Measurements from ENCODE around the gene TBPL1. TPM values are rescaled to one million over a fixed set of nuclear protein-coding genes. Genes with fewer than 3 reads are reported as not detected.

Gene TBPL1
- total RNA-seq, 2 donors from 2014 or later = 0.99 to 10.9 TPM

GRCh38 chr6:133958791-133959190 is 5.8 kb downstream of the TBPL1 start:
- DNase-seq (no peak), ATAC-seq (no peak)
- TF ChIP-seq CTCF (IDR thresholded peaks at IDR 0.05) = no peak
- no peak for TF ChIP-seq POLR2A (IDR thresholded peaks at IDR 0.05)
- Histone ChIP-seq H3K9me3 (no peaks in the 10 kb centered on the region), H3K27me3 (no peaks in the 10 kb centered on the region), H3K4me1 (peaks cover 42% of the 10 kb centered on the region), H3K36me3 (replicated peaks in 1 of 2; ENCODE audit: insufficient read depth in 1 of 2, low read depth in 2 of 2) (no peaks in the 10 kb centered on the region), H3K27ac (no peak overlapping the region), H3K4me3 (no peak overlapping the region)
- intact Hi-C loops (cut with DNase I) = no loop called here
- 89 to 98% methylated on average over 3 of the region's 3 CpGs for WGBS, 2 donors

DNA sequence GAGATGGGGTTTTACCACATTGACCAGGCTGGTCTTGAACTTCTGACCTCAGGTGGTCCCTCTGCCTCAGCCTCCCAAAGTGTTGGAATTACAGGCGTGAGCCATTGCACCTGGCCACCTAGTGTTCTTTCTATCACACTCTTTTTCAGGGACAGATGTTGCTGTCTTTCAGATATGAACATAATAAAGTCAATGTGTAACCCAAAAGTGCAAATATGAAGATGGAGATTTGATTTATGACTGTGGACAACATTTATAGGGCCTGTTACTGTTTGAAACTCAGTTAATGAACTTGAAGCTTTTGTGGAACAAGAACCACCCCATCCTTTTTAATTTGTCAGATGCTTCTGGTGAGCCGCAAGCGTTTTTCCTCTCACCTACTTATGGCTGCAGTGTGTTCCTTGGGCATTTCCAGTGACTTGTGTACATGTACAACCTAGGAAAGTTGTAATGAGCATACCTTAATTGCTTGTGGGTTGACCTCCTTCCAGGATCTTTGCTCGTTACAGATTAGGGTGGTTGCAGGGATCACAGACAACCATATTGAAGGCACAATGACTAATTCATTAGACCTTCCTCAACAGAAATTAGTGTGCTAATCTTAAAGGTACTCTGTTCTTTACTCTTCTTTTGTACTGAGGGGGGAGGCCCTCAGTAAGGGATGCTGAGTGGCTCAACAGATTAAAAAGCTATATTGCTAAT is 6.8 kb downstream of the TBPL1 start:
- ATAC-seq (no peak), DNase-seq (no peak)
- 73 to 74% methylated on average over 4 of the region's 4 CpGs for WGBS, 2 donors
- H3K27ac ChIP-seq = no peak overlapping the region
- H3K4me3 ChIP-seq = no peak overlapping the region
- no peaks in the 10 kb centered on the region for H3K36me3 ChIP-seq (replicated peaks in 1 of 2; ENCODE audit: insufficient read depth in 1 of 2, low read depth in 2 of 2)
- H3K4me1 ChIP-seq = peaks cover 32% of the 10 kb centered on the region
- H3K9me3 ChIP-seq = no peaks in the 10 kb centered on the region
- no peaks in the 10 kb centered on the region for H3K27me3 ChIP-seq
- TF ChIP-seq CTCF (IDR thresholded peaks at IDR 0.05) = no peak
- intact Hi-C loops (cut with DNase I) = loop anchor here (10.0 kb wide), 1 partner anchor 105 kb away; no protein-coding TSS in a partner anchor

- no peak for ATAC-seq
These were observed 8.8 kb downstream of the TBPL1 start for GRCh38 chr6:133961831-133962230.

GRCh38 chr6:133964052-133964451 is 11.0 kb downstream of the TBPL1 start:
- Histone ChIP-seq H3K9me3 (no peaks in the 10 kb centered on the region), H3K27ac (no peak overlapping the region), H3K4me1 (peaks cover 11% of the 10 kb centered on the region), H3K27me3 (no peaks in the 10 kb centered on the region), H3K36me3 (replicated peaks in 1 of 2; ENCODE audit: insufficient read depth in 1 of 2, low read depth in 2 of 2) (no peaks in the 10 kb centered on the region), H3K4me3 (no peak overlapping the region)
- DNase-seq (no peak), ATAC-seq (no peak)
- no peak for TF ChIP-seq POLR2A (IDR thresholded peaks at IDR 0.05)
- TF ChIP-seq CTCF (IDR thresholded peaks at IDR 0.05) = no peak
- intact Hi-C loops (cut with DNase I) = loop anchor here (10.0 kb wide), 1 partner anchor 101 kb away; no protein-coding TSS in a partner anchor
- 76 to 87% methylated on average over 1 of the region's 1 CpG for WGBS, 2 donors

More at GRCh38 chr6:133961831-133962230, 8.8 kb downstream of the TBPL1 start:
- H3K4me3 ChIP-seq = no peak overlapping the region
- no peaks in the 10 kb centered on the region for H3K27me3 ChIP-seq
- H3K9me3 ChIP-seq = no peaks in the 10 kb centered on the region
- WGBS, 2 donors = 95 to 96% methylated on average over 7 of the region's 7 CpGs
- DNase-seq = no peak
- intact Hi-C loops (cut with DNase I) = loop anchor here (10.0 kb wide), 1 partner anchor 103 kb away; no protein-coding TSS in a partner anchor
- TF ChIP-seq POLR2A (IDR thresholded peaks at IDR 0.05) = no peak
- TF ChIP-seq CTCF (IDR thresholded peaks at IDR 0.05) = no peak
- no peak overlapping the region for H3K27ac ChIP-seq
- H3K4me1 ChIP-seq = peaks cover 21% of the 10 kb centered on the region
- no peaks in the 10 kb centered on the region for H3K36me3 ChIP-seq (replicated peaks in 1 of 2; ENCODE audit: insufficient read depth in 1 of 2, low read depth in 2 of 2)

GRCh38 chr6:133964702-133965101 is 11.7 kb downstream of the TBPL1 start:
- Histone ChIP-seq H3K4me3 (no peak overlapping the region), H3K9me3 (no peaks in the 10 kb centered on the region), H3K27me3 (no peaks in the 10 kb centered on the region), H3K36me3 (replicated peaks in 1 of 2; ENCODE audit: insufficient read depth in 1 of 2, low read depth in 2 of 2) (no peaks in the 10 kb centered on the region), H3K27ac (no peak overlapping the region), H3K4me1 (peaks cover 4% of the 10 kb centered on the region)
- ATAC-seq (no peak), DNase-seq (no peak)
- TF ChIP-seq POLR2A (IDR thresholded peaks at IDR 0.05) (no peak), CTCF (IDR thresholded peaks at IDR 0.05) (no peak)
- 86 to 90% methylated on average over 4 of the region's 4 CpGs for WGBS, 2 donors
- intact Hi-C loops (cut with DNase I) = loop anchor here (10.0 kb wide), 1 partner anchor 100 kb away; no protein-coding TSS in a partner anchor
